Measurements from ENCODE around the gene SEMA5A. TPM values are rescaled to one million over a fixed set of nuclear protein-coding genes. Genes with fewer than 3 reads are reported as not detected.

The SEMA5A gene
- polyA plus RNA-seq, 1 experiment = 98.4 TPM

DNA sequence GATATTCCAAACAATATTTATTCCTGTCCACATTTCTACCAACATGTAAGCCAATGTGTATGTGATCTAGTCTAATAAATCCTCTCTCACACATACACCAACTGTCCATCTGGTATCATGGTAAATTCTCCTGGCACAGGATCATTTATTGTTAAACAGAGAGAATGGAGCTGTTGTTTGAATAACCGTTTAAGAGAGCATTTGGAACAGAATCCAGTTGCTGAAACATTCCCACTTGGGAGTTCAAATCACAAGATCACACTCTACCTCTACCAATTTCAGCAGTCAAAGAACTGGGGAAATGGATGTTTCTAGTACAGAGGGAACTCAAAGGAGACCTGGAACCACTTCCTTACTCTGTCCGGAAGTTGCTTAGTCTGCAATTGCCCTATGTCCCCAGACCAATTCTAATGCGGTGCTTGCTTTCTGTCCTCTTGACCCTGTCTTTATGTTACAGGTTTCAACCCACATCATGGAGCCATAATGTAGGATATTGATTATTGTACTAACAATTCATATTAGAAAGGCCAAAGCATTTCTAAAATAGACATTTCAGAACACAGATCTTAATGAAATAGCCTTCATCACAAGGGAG, 488.4 kb downstream of the SEMA5A start:
- CTCF ChIA-PET = interaction anchor here (1.0 kb wide), 1 partner anchor 16 kb away, joined by 3 read pairs; no protein-coding TSS in a partner anchor

DNA sequence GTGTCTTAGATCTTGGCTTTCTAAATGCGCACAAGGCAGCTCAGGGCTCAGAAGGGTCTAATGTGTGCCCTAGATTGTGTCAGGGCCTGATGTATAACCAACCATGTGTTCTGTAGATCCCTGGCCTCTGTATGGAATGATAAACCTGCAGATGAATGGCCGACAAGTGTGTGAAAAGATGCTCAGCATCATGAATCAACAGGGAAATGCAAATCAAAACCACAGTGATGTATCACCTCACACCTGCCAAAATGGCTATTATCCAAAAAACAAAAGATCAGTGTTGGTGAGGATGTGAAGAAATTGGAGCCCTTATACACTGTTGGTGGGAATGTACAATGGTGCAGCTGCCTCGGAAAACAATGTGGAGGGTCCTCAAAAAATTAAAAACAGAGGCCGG, 489.8 kb downstream of the SEMA5A start:
- DNase-seq (ENCODE audit: low read depth) = no peak
- no peak for TF ChIP-seq CTCF (IDR thresholded peaks at IDR 0.05; ENCODE audit: insufficient read depth, low read depth, low read length)
- peaks cover 6% of the 10 kb centered on the region for H3K36me3 ChIP-seq (ENCODE audit: control insufficient read depth, insufficient read depth, low read length)
- CTCF ChIA-PET = interaction anchor here (0.6 to 2.6 kb wide), 2 partner anchors 10 to 42 kb away, joined by 3 to 7 read pairs; no protein-coding TSS in a partner anchor
- POLR2A ChIA-PET = no interaction called here
- no peak overlapping the region for H3K4me3 ChIP-seq (ENCODE audit: low read depth, low read length)
- no peaks in the 10 kb centered on the region for H3K27me3 ChIP-seq (ENCODE audit: control insufficient read depth, insufficient read depth, low read length)

More for the DNA sequence above, 488.4 kb downstream of the SEMA5A start:
- Histone ChIP-seq H3K27me3 (ENCODE audit: control insufficient read depth, insufficient read depth, low read length) (no peaks in the 10 kb centered on the region), H3K4me3 (ENCODE audit: low read depth, low read length) (no peak overlapping the region), H3K36me3 (ENCODE audit: control insufficient read depth, insufficient read depth, low read length) (peaks cover 10% of the 10 kb centered on the region)
- POLR2A ChIA-PET = no interaction called here
- no peak for TF ChIP-seq CTCF (IDR thresholded peaks at IDR 0.05; ENCODE audit: insufficient read depth, low read depth, low read length)
- DNase-seq (ENCODE audit: low read depth) = no peak

GRCh38 chr5:9054821-9055589, 490.9 kb downstream of the SEMA5A start:
- Histone ChIP-seq H3K27me3 (ENCODE audit: control insufficient read depth, insufficient read depth, low read length) (no peaks in the 10 kb centered on the region), H3K4me3 (ENCODE audit: low read depth, low read length) (no peak overlapping the region), H3K36me3 (ENCODE audit: control insufficient read depth, insufficient read depth, low read length) (peaks cover 6% of the 10 kb centered on the region)
- DNase-seq (ENCODE audit: low read depth) = no peak
- TF ChIP-seq CTCF (IDR thresholded peaks at IDR 0.05; ENCODE audit: insufficient read depth, low read depth, low read length) = no peak
- ChIA-PET POLR2A (no interaction called here), CTCF (interaction anchor here (0.6 to 2.6 kb wide), 3 partner anchors 9 to 213 kb away, joined by 3 to 7 read pairs (median 3); no protein-coding TSS in a partner anchor)

DNA sequence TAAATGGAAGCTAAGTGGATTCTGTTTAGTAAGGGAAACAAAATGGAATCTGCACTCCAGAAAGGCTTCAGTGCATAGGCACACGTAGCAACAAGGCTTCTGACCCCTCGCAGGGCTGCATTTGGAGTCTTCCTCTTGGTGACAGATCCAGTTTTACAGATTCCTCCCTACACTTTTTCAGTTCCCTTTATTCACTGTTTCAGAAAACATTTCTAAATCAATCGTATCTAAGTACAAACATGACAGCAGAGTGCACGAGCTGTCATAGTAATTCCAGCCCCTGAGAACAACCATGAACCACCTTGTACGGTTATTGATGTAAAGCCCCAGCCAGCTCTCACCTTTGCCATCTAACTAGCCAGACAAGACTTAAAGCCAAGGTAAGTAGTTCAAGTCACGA, 491.6 kb downstream of the SEMA5A start:
- CTCF ChIA-PET = interaction anchor here (2.6 kb wide), 1 partner anchor 8 kb away, joined by 7 read pairs; no protein-coding TSS in a partner anchor
- DNase-seq (ENCODE audit: low read depth) = no peak
- Histone ChIP-seq H3K36me3 (ENCODE audit: control insufficient read depth, insufficient read depth, low read length) (peaks cover 6% of the 10 kb centered on the region), H3K4me3 (ENCODE audit: low read depth, low read length) (no peak overlapping the region), H3K27me3 (ENCODE audit: control insufficient read depth, insufficient read depth, low read length) (no peaks in the 10 kb centered on the region)
- POLR2A ChIA-PET = no interaction called here
- TF ChIP-seq CTCF (IDR thresholded peaks at IDR 0.05; ENCODE audit: insufficient read depth, low read depth, low read length) = no peak

DNA sequence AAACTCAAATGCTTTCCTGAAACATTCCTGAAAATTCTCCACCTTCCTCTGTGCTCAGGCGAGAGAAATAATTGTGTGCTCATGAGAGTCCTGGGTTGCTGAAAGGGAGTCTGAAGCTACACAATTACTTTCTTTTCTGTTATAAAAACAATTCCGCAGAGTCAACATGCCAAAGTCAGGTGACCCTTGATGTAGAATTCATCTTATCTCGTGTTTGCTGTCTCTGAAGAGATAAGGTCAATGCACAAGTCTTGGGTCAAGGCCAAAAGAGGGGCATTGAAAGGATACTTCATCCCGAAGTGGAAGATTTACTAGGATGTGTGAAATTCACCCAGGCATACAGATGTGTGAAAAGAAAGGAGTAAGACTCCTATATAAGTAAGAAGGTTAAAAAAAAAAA, 493.5 kb downstream of the SEMA5A start:
- ChIA-PET CTCF (interaction anchor here (1.7 kb wide), 1 partner anchor 124 kb away, joined by 3 read pairs; no protein-coding TSS in a partner anchor), POLR2A (no interaction called here)
- DNase-seq (ENCODE audit: low read depth) = no peak
- Histone ChIP-seq H3K27me3 (ENCODE audit: control insufficient read depth, insufficient read depth, low read length) (no peaks in the 10 kb centered on the region), H3K36me3 (ENCODE audit: control insufficient read depth, insufficient read depth, low read length) (peaks cover 6% of the 10 kb centered on the region), H3K4me3 (ENCODE audit: low read depth, low read length) (no peak overlapping the region)
- no peak for TF ChIP-seq CTCF (IDR thresholded peaks at IDR 0.05; ENCODE audit: insufficient read depth, low read depth, low read length)

Measured in BJ (cell line).